Neural cell (in vitro differentiated cells): ENCODE results near the gene NELL1. TPM values are rescaled to one million over a fixed set of nuclear protein-coding genes. Genes with fewer than 3 reads are reported as not detected.

Experiments used
- H2AFZ ChIP-seq: fragments of 200-600, 300-800 bp; sonication (generic), shearing (Covaris generic); 2 replicates; pipeline ENCODE4 v1.6.0; 2014; ENCODE audit warnings: low read depth, mild to moderate bottlenecking, antibody characterized with exemption, low read length, moderate library complexity
- H3F3A ChIP-seq: fragments of 200-600 bp; shearing (Covaris generic); 2 replicates; pipeline ENCODE4 v1.6.1; 2016; ENCODE audit warnings: mild to moderate bottlenecking, moderate library complexity, mixed read lengths, antibody characterized with exemption, low read length; ENCODE audit not compliant: insufficient read depth, poor library complexity, severe bottlenecking
- H3K27ac ChIP-seq: fragments of 200-600, 300-800 bp; sonication (generic), shearing (Covaris generic); 2 replicates; pipeline ENCODE4 v1.5.1; 2014; ENCODE audit warnings: mild to moderate bottlenecking, low read length, moderate library complexity
- H3K27me3 ChIP-seq: fragments of 300-800, 200-600 bp; sonication (generic), shearing (Covaris generic); 2 replicates; pipeline ENCODE4 v1.6.0; 2014; ENCODE audit warnings: mild to moderate bottlenecking, low read depth, low read length, moderate library complexity; ENCODE audit not compliant: insufficient read depth
- H3K36me3 ChIP-seq: fragments of 300-800, 200-600 bp; sonication (generic), shearing (Covaris generic); 2 replicates; pipeline ENCODE4 v1.5.1; 2014; ENCODE audit warnings: mild to moderate bottlenecking, antibody characterized with exemption, low read length, moderate library complexity; ENCODE audit not compliant: insufficient read depth
- H3K4me2 ChIP-seq: fragments of 300-800, 200-600 bp; sonication (generic), shearing (Covaris generic); 2 replicates; pipeline ENCODE4 v1.6.0; 2014; ENCODE audit warnings: mild to moderate bottlenecking, low read length
- H3K4me3 ChIP-seq: fragments of 300-800, 200-600 bp; sonication (generic), shearing (Covaris generic); 2 replicates; pipeline ENCODE4 v1.5.1; 2014; ENCODE audit warnings: mild to moderate bottlenecking, low read length, moderate library complexity
- H3K79me2 ChIP-seq: fragments of 200-600 bp; shearing (Covaris generic); replicated peaks from 2 replicates; pipeline ENCODE4 v1.6.0; 2014; ENCODE audit warnings: mild to moderate bottlenecking, low read length, moderate library complexity; ENCODE audit not compliant: insufficient read depth
- H3K9ac ChIP-seq: fragments of 300-800, 200-600 bp; sonication (generic), shearing (Covaris generic); 2 replicates; pipeline ENCODE4 v1.6.1; 2016; ENCODE audit warnings: mild to moderate bottlenecking, low read length, mixed read lengths
- H3K9me2 ChIP-seq: fragments of 200-600 bp; shearing (Covaris generic); 2 replicates; pipeline ENCODE4 v1.6.1; 2016; ENCODE audit warnings: mild to moderate bottlenecking, low read length, mixed read lengths; ENCODE audit not compliant: insufficient read depth
- H3K9me3 ChIP-seq: fragments of 200-600, 300-800 bp; sonication (generic), shearing (Covaris generic); 2 replicates; pipeline ENCODE4 v1.6.1; 2016; ENCODE audit warnings: mild to moderate bottlenecking, mixed run types, low read length, moderate library complexity, mixed read lengths
- H4K20me1 ChIP-seq: fragments of 200-600 bp; shearing (Covaris generic); 2 replicates; pipeline ENCODE4 v1.6.1; 2016; ENCODE audit warnings: mild to moderate bottlenecking, mixed run types; ENCODE audit not compliant: insufficient read depth
- EP300 ChIP-seq: fragments of 450-650 bp; conservative IDR thresholded peaks from 2 replicates; pipeline ENCODE4 v1.6.1; 2014; ENCODE audit warnings: antibody characterized with exemption, mild to moderate bottlenecking, moderate library complexity; ENCODE audit not compliant: poor library complexity, severe bottlenecking
- EZH2 ChIP-seq: fragments of 200-600, 300-800 bp; shearing (Covaris generic), sonication (generic); IDR thresholded peaks from 2 replicates; pipeline ENCODE4 v1.6.1; 2014; ENCODE audit warnings: antibody characterized with exemption, low read length, borderline replicate concordance, mild to moderate bottlenecking; ENCODE audit not compliant: insufficient read depth, poor library complexity, severe bottlenecking
- MXI1 ChIP-seq: fragments of 450-650 bp; conservative IDR thresholded peaks from 2 replicates; pipeline ENCODE4 v1.6.1; 2014; ENCODE audit warnings: antibody characterized with exemption, mild to moderate bottlenecking; ENCODE audit not compliant: poor library complexity, severe bottlenecking
- POLR2AphosphoS5 ChIP-seq: IDR thresholded peaks from 2 replicates; pipeline ENCODE4 v1.6.1; 2012
- RAD21 ChIP-seq: fragments of 450-650 bp; conservative IDR thresholded peaks from 2 replicates; pipeline ENCODE4 v1.6.1; 2014; ENCODE audit warnings: antibody characterized with exemption, mild to moderate bottlenecking, moderate library complexity
- SMC3 ChIP-seq: fragments of 450-650 bp; conservative IDR thresholded peaks from 2 replicates; pipeline ENCODE4 v1.6.1; 2014; ENCODE audit warnings: antibody characterized with exemption, mild to moderate bottlenecking, moderate library complexity; ENCODE audit not compliant: poor library complexity
- polyA plus RNA-seq: library from polyadenylated mRNA; depleted of rRNA; stranded (reverse); fragments of >200 nt; gene quantifications from 2 replicates; pipeline ENCODE4 v1.2.3, GENCODE V29; 2014
- TF ChIP-seq, protein P1 (sequence below): IDR thresholded peaks from 2 replicates; pipeline ENCODE4 v1.6.1; 2012; ENCODE audit warnings: borderline replicate concordance
- TF ChIP-seq, protein P2 (sequence below): fragments of 450-650 bp; IDR thresholded peaks from 2 replicates; pipeline ENCODE4 v1.5.1; 2014; ENCODE audit warnings: antibody characterized with exemption, mild to moderate bottlenecking, moderate library complexity; ENCODE audit not compliant: poor library complexity, severe bottlenecking

Gene NELL1
- polyA plus RNA-seq, 1 donor from 2014 or later = 70.4 TPM

DNA sequence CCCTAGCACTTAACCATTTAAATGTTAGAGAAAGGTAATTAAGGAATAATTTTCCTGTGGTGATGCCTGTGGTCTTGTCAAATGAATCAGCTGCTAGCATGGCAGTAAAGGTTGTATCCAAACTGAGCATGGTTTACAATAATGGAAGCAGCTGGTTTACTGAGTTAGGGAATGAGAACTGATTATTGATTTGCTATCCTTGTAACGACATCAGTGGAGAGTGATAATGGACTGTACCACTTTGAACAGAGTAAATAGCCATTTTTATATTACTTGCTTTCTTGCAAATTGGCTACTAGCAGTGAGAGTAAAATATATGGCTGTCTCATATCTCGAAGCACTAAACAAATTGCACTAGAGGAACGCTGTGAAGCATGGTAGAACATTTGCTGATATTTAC lies 934.5 kb downstream of the NELL1 start:
- Histone ChIP-seq H2AFZ (no peak overlapping the region), H3F3A (no peaks in the 10 kb centered on the region), H3K36me3 (no peaks in the 10 kb centered on the region), H3K9me3 (no peaks in the 10 kb centered on the region), H3K4me2 (no peak overlapping the region), H3K27ac (no peak overlapping the region), H3K4me3 (no peak overlapping the region), H3K79me2 (no peaks in the 10 kb centered on the region), H3K9ac (no peak overlapping the region), H3K9me2 (no peaks in the 10 kb centered on the region), H4K20me1 (no peaks in the 10 kb centered on the region), H3K27me3 (no peaks in the 10 kb centered on the region)
- TF ChIP-seq POLR2AphosphoS5 (peak; percentile 49), MXI1 (no peak)

DNA sequence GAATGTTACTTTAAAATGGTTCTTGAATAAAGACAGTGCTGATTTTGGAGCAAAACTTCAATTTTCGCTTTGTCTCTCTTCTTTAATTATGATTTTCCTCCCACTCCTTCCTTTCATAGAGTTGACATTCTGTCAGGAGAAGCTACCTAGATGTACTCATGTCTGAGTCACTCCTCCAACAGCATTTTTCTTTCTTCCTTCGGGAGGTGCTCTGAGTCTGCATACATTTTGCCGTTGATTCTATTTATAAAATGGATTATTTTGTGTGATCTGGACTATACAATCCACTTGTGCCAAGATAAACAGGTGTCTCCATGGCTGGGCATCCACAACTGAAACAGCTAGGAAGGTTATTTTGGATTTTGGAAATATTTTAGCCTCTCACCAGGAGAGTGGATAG lies 935.2 kb downstream of the NELL1 start:
- Histone ChIP-seq H4K20me1 (no peaks in the 10 kb centered on the region), H3K27me3 (no peaks in the 10 kb centered on the region), H2AFZ (no peak overlapping the region), H3K9ac (no peak overlapping the region), H3K4me3 (no peak overlapping the region), H3K4me2 (no peak overlapping the region), H3K79me2 (no peaks in the 10 kb centered on the region), H3K9me3 (no peaks in the 10 kb centered on the region), H3K36me3 (no peaks in the 10 kb centered on the region), H3K27ac (no peak overlapping the region), H3F3A (no peaks in the 10 kb centered on the region), H3K9me2 (no peaks in the 10 kb centered on the region)
- TF ChIP-seq SMC3 = no peak
- TF ChIP-seq RAD21 = no peak
- no peak for TF ChIP-seq POLR2AphosphoS5
- no peak for TF ChIP-seq EZH2
- TF ChIP-seq, protein P1, sequence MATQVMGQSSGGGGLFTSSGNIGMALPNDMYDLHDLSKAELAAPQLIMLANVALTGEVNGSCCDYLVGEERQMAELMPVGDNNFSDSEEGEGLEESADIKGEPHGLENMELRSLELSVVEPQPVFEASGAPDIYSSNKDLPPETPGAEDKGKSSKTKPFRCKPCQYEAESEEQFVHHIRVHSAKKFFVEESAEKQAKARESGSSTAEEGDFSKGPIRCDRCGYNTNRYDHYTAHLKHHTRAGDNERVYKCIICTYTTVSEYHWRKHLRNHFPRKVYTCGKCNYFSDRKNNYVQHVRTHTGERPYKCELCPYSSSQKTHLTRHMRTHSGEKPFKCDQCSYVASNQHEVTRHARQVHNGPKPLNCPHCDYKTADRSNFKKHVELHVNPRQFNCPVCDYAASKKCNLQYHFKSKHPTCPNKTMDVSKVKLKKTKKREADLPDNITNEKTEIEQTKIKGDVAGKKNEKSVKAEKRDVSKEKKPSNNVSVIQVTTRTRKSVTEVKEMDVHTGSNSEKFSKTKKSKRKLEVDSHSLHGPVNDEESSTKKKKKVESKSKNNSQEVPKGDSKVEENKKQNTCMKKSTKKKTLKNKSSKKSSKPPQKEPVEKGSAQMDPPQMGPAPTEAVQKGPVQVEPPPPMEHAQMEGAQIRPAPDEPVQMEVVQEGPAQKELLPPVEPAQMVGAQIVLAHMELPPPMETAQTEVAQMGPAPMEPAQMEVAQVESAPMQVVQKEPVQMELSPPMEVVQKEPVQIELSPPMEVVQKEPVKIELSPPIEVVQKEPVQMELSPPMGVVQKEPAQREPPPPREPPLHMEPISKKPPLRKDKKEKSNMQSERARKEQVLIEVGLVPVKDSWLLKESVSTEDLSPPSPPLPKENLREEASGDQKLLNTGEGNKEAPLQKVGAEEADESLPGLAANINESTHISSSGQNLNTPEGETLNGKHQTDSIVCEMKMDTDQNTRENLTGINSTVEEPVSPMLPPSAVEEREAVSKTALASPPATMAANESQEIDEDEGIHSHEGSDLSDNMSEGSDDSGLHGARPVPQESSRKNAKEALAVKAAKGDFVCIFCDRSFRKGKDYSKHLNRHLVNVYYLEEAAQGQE = no peak

DNA sequence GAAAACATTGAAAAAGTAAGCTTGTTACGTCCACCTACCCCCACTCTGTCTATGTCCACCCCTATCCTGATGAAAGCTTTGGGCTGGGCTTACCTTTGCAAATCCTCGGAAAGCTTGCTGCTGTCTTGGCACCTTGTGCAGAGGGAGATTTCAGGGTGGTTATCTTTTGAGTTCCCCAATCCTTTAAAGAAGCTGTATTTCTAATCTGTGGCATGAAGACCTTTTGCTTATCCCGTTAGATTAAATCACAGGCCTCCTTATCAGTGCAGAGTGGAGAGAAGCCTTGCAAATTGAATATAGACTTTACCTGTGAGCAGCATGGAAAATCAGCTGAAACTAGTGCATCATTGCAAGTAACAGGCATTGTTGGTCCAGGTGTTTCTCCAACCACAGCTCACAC lies 942.9 kb downstream of the NELL1 start:
- no peak for TF ChIP-seq EP300
- no peak for TF ChIP-seq SMC3
- TF ChIP-seq, protein P2, sequence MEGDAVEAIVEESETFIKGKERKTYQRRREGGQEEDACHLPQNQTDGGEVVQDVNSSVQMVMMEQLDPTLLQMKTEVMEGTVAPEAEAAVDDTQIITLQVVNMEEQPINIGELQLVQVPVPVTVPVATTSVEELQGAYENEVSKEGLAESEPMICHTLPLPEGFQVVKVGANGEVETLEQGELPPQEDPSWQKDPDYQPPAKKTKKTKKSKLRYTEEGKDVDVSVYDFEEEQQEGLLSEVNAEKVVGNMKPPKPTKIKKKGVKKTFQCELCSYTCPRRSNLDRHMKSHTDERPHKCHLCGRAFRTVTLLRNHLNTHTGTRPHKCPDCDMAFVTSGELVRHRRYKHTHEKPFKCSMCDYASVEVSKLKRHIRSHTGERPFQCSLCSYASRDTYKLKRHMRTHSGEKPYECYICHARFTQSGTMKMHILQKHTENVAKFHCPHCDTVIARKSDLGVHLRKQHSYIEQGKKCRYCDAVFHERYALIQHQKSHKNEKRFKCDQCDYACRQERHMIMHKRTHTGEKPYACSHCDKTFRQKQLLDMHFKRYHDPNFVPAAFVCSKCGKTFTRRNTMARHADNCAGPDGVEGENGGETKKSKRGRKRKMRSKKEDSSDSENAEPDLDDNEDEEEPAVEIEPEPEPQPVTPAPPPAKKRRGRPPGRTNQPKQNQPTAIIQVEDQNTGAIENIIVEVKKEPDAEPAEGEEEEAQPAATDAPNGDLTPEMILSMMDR = no peak
- TF ChIP-seq EZH2 = no peak
- TF ChIP-seq MXI1 = no peak
- no peak for TF ChIP-seq POLR2AphosphoS5
- TF ChIP-seq RAD21 = no peak
- no peak overlapping the region for H3K27ac ChIP-seq
- no peaks in the 10 kb centered on the region for H4K20me1 ChIP-seq
- no peak overlapping the region for H3K9ac ChIP-seq
- H3K36me3 ChIP-seq = no peaks in the 10 kb centered on the region
- H3K79me2 ChIP-seq = no peaks in the 10 kb centered on the region
- no peak overlapping the region for H2AFZ ChIP-seq
- H3K4me3 ChIP-seq = no peak overlapping the region
- H3F3A ChIP-seq = no peaks in the 10 kb centered on the region
- no peaks in the 10 kb centered on the region for H3K9me3 ChIP-seq
- no peaks in the 10 kb centered on the region for H3K27me3 ChIP-seq
- no peak overlapping the region for H3K4me2 ChIP-seq
- no peaks in the 10 kb centered on the region for H3K9me2 ChIP-seq
